VCaP (cell line): ENCODE results near the gene C3.

Experiments used
- H3K27ac ChIP-seq: fragments of 450-650 bp; 2 replicates; pipeline ENCODE4 v1.5.1; 2017
- CTCF ChIP-seq: fragments of 450-650 bp; conservative IDR thresholded peaks from 2 replicates; pipeline ENCODE4 v1.5.1; 2017; ENCODE audit warnings: mild to moderate bottlenecking, moderate library complexity

C3 gene

DNA sequence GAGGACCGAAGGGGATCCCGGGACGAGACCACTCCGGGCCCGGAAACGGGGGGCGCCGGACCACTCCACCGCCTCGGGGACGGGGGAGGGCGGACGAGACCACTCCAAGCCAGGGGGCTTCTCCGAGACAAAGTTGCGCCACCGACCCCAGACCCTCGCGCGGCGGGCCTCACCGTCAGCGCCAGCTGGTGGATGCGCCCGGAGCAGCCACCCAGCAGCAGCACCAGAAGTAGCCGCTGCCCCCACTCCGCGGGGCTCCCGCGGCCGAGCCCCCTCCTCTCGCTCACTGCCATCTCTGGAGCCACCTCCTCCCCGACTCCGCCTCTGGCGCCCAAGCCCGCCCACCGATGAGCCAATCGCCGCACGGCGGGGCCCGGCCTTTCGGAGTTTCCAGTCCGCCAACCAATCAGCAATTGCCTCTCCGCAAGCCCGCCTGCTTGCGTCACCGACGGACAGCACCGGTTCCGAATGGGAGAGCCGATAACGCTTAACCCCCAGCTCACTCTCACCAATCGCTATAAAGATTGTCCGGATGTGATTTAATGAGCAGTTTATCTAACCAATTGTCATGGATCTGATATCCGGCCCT lies 16.9 kb upstream of the C3 start, which contains the start of gene GPR108:
Gene GPR108 (minus strand): TSS at position 297 of the 589 bp plus-strand sequence. CDS start 4 bp downstream, at position 293.
- H3K27ac ChIP-seq: peak within 1 kb of the TSS; percentile 77
- TF ChIP-seq CTCF: no peak

GRCh38 chr19:6736917-6737283 lies 16.4 kb upstream of the C3 start:
- no peak for TF ChIP-seq CTCF
- H3K27ac ChIP-seq: peak overlapping the region; percentile 77

- TF ChIP-seq CTCF: peak; percentile 57
- H3K27ac ChIP-seq: peak overlapping the region; percentile 77
These were observed 15.9 kb upstream of the C3 start for GRCh38 chr19:6736169-6736916.

- TF ChIP-seq CTCF: no peak
- H3K27ac ChIP-seq: no peak overlapping the region
These were observed 14.9 kb upstream of the C3 start for GRCh38 chr19:6735181-6735911.

GRCh38 chr19:6734096-6734696 lies 13.7 kb upstream of the C3 start:
- TF ChIP-seq CTCF: no peak
- no peak overlapping the region for H3K27ac ChIP-seq

DNA sequence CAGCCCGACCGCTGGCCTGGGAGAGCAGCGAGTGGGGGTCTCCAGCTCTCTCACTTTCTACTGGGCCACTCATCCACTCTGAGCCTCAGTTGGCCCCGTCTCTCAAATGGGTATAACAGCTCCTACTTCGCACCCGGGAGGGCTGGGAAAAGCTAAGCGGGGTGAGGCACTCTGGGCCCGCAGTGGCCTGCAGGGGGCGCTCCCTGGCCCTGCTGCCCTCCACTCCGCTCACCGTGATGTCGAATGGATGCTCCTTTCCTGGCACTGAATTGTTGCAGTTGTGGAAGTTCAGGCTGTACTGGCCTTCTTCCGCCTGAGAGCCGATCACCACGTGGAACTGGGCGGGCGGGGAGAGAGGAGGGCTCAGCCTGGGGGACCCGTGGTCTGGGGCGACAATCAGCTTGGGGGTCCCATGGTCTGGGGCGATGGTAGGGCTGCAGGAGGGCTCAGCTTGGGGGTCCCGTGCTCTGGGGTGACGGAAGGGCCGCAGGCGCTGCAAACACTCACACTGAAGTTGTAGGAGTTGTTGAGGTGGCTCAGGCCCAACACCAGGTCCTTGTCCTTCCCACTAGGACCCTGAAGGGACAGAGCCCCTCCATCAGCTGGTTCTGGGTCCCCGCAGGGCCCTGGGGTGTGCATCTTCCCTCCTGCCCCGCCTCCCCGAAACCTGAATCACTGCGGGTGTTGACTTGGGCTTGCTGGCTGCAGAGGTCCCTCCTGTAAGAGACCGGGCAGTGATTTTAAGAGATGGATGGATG lies 13.1 kb upstream of the C3 start:
- TF ChIP-seq CTCF: no peak
- no peak overlapping the region for H3K27ac ChIP-seq
